SU-DHL-6 (cell line): ENCODE data around the gene UNC13B.

Source experiments
- CTCF ChIP-seq: fragments of 200-600 bp; sonication (generic); IDR thresholded peaks from one replicate; pipeline ENCODE4 v1.5.1; 2017; ENCODE audit warnings: antibody characterized with exemption, mild to moderate bottlenecking, low read length, moderate library complexity; ENCODE audit not compliant: insufficient read depth, poor library complexity, severe bottlenecking
- EZH2phosphoT487 ChIP-seq: fragments of 200-600 bp; sonication (generic), shearing (Covaris generic); conservative IDR thresholded peaks from 2 replicates; pipeline ENCODE4 v1.6.1; 2018; ENCODE audit warnings: mild to moderate bottlenecking, antibody characterized with exemption, low read length, moderate library complexity, mixed read lengths

GRCh38 chr9:35324966-35325365, 163.2 kb downstream of the UNC13B start:
- TF ChIP-seq CTCF, result no peak
- no peak for TF ChIP-seq EZH2phosphoT487
